HEK293 (cell line): ENCODE data around the gene ADCY6.

ENCODE experiments used
- CTCF ChIP-seq: fragments of 450-650 bp; formaldehyde crosslinking; IDR thresholded peaks from 2 replicates; pipeline ENCODE4 v1.5.1; 2016; ENCODE audit warnings: missing biosample characterization, missing genetic modification characterization
- GFI1B ChIP-seq: fragments of 450-650 bp; formaldehyde crosslinking; IDR thresholded peaks from 2 replicates; pipeline ENCODE4 v1.5.1; 2016; ENCODE audit warnings: missing biosample characterization, missing genetic modification characterization
- GLI4 ChIP-seq: fragments of 450-650 bp; formaldehyde crosslinking; IDR thresholded peaks from 2 replicates; pipeline ENCODE4 v1.5.1; 2016; ENCODE audit warnings: missing biosample characterization, missing genetic modification characterization
- KLF7 ChIP-seq: fragments of 450-650 bp; formaldehyde crosslinking; IDR thresholded peaks from 2 replicates; pipeline ENCODE4 v1.5.1; 2016; ENCODE audit warnings: missing biosample characterization, missing genetic modification characterization, borderline replicate concordance
- PATZ1 ChIP-seq: fragments of 450-650 bp; formaldehyde crosslinking; IDR thresholded peaks from 2 replicates; pipeline ENCODE4 v1.5.1; 2016; ENCODE audit warnings: missing biosample characterization, missing genetic modification characterization
- PRDM1 ChIP-seq: fragments of 450-650 bp; formaldehyde crosslinking; IDR thresholded peaks from 2 replicates; pipeline ENCODE4; 2016; ENCODE audit warnings: missing biosample characterization, missing genetic modification characterization
- SALL2 ChIP-seq: fragments of 450-650 bp; formaldehyde crosslinking; IDR thresholded peaks from 2 replicates; pipeline ENCODE4 v1.5.0; 2017; ENCODE audit warnings: missing biosample characterization, mild to moderate bottlenecking, missing genetic modification characterization, borderline replicate concordance
- WT1 ChIP-seq: fragments of 450-650 bp; formaldehyde crosslinking; IDR thresholded peaks from 2 replicates; pipeline ENCODE4 v1.5.1; 2016; ENCODE audit warnings: missing biosample characterization, missing genetic modification characterization
- ZBTB11 ChIP-seq: fragments of 450-650 bp; formaldehyde crosslinking; conservative IDR thresholded peaks from 2 replicates; pipeline ENCODE4 v1.5.1; 2016; ENCODE audit warnings: low read depth, missing biosample characterization, missing genetic modification characterization
- ZBTB7A ChIP-seq: fragments of 450-650 bp; formaldehyde crosslinking; IDR thresholded peaks from 2 replicates; pipeline ENCODE4 v1.5.1; 2016; ENCODE audit warnings: low read depth, missing biosample characterization, missing genetic modification characterization
- ZNF112 ChIP-seq: fragments of 450-650 bp; formaldehyde crosslinking; IDR thresholded peaks from 2 replicates; pipeline ENCODE4 v1.5.0; 2017; ENCODE audit warnings: missing biosample characterization, missing genetic modification characterization
- ZNF133 ChIP-seq: fragments of 450-650 bp; formaldehyde crosslinking; IDR thresholded peaks from 2 replicates; pipeline ENCODE4 v1.5.1; 2016; ENCODE audit warnings: missing biosample characterization, missing genetic modification characterization
- ZNF214 ChIP-seq: fragments of 450-650 bp; formaldehyde crosslinking; IDR thresholded peaks from 2 replicates; pipeline ENCODE4 v1.5.1; 2017; ENCODE audit warnings: missing biosample characterization, mild to moderate bottlenecking, missing genetic modification characterization, borderline replicate concordance
- ZNF280D ChIP-seq: fragments of 450-650 bp; formaldehyde crosslinking; IDR thresholded peaks from 2 replicates; pipeline ENCODE4 v1.5.1; 2016; ENCODE audit warnings: missing biosample characterization, missing genetic modification characterization
- ZNF292 ChIP-seq: fragments of 450-650 bp; formaldehyde crosslinking; IDR thresholded peaks from 2 replicates; pipeline ENCODE4 v1.5.1; 2016; ENCODE audit warnings: low read depth, missing biosample characterization, missing genetic modification characterization, borderline replicate concordance
- ZNF354C ChIP-seq: fragments of 450-650 bp; formaldehyde crosslinking; IDR thresholded peaks from 2 replicates; pipeline ENCODE4 v1.5.1; 2016; ENCODE audit warnings: missing biosample characterization, missing genetic modification characterization, low read depth, borderline replicate concordance
- ZNF423 ChIP-seq: fragments of 450-650 bp; formaldehyde crosslinking; IDR thresholded peaks from 2 replicates; pipeline ENCODE4 v1.5.1; 2016; ENCODE audit warnings: missing biosample characterization, missing genetic modification characterization
- ZNF514 ChIP-seq: fragments of 450-650 bp; formaldehyde crosslinking; IDR thresholded peaks from 2 replicates; pipeline ENCODE4 v1.5.1; 2016; ENCODE audit warnings: missing biosample characterization, missing genetic modification characterization
- ZNF580 ChIP-seq: fragments of 450-650 bp; formaldehyde crosslinking; IDR thresholded peaks from 2 replicates; pipeline ENCODE4 v1.5.1; 2016; ENCODE audit warnings: missing biosample characterization, missing genetic modification characterization
- ZNF623 ChIP-seq: fragments of 450-650 bp; formaldehyde crosslinking; IDR thresholded peaks from 2 replicates; pipeline ENCODE4 v1.5.1; 2016; ENCODE audit warnings: missing biosample characterization, missing genetic modification characterization
- ZNF624 ChIP-seq: fragments of 450-650 bp; formaldehyde crosslinking; IDR thresholded peaks from 2 replicates; pipeline ENCODE4 v1.5.1; 2017; ENCODE audit warnings: missing biosample characterization, missing genetic modification characterization
- ZSCAN30 ChIP-seq: fragments of 450-650 bp; IDR thresholded peaks from 2 replicates; pipeline ENCODE4 v1.5.1; 2018; ENCODE audit warnings: missing biosample characterization, mild to moderate bottlenecking, missing genetic modification characterization, moderate library complexity
- ZXDB ChIP-seq: fragments of 450-650 bp; formaldehyde crosslinking; IDR thresholded peaks from 2 replicates; pipeline ENCODE4 v1.5.1; 2016; ENCODE audit warnings: missing biosample characterization, missing genetic modification characterization
- TF ChIP-seq, protein P1 (sequence below): fragments of 450-650 bp; formaldehyde crosslinking; IDR thresholded peaks from 2 replicates; pipeline ENCODE4 v1.5.1; 2016; ENCODE audit warnings: missing biosample characterization, missing genetic modification characterization
- TF ChIP-seq, protein P2 (sequence below): fragments of 450-650 bp; formaldehyde crosslinking; IDR thresholded peaks from 2 replicates; pipeline ENCODE4 v1.5.1; 2016; ENCODE audit warnings: missing biosample characterization, missing genetic modification characterization

The ADCY6 gene

DNA sequence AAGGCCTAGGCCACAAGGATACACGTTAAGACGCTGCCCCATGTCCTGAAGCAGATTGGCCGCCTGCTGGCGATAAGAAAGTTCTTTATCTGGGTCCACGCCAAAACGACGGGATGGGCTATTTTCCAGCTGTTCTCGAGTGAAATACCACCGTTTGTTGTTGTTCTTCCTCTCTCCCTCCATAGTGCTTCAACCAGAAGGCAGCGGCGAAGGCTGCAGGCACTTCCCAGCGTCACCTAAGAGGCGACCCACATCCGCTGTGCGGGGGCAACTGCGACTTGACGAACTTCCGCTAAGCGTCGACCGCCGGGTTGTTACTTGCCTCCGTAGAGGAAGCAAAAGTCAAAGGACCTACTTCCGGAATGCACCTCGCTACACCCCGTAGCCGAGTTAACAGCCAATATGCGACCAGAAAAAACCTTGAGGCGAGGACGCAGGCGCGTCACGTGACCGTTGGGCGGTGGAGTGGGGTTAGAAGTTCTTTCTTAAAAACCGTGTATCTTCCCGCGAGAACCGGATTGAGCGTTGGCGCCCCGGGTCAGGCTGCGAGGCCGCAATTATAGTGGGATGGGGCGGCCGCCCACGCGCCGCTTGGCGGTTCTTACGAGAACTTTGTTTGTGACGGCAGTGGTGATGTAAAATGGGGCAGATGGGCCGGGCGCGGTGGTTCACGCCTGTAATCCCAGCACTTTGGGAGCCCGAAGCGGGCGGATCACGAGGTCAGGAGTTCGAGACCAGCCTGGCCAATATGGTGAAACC is 72.2 kb downstream of the ADCY6 start, which contains the start of gene CCNT1 (continued):
- TF ChIP-seq PATZ1 (tag by site-specific recombination) (peak; percentile 92), ZNF133 (peak; percentile 38; the same call in 1 of the 2 replicates), ZNF423 (tag by site-specific recombination) (no peak), ZSCAN30 (tag by site-specific recombination) (peak; percentile 71), ZBTB7A (tag by site-specific recombination) (peak; percentile 92), ZNF214 (tag by site-specific recombination) (no peak), ZNF292 (tag by site-specific recombination) (no peak), ZNF354C (tag by site-specific recombination) (no peak), WT1 (peak; percentile 60; the same call in 1 of the 2 replicates), SALL2 (tag by site-specific recombination) (no peak), ZXDB (tag by site-specific recombination) (peak; percentile 97), ZNF112 (tag by site-specific recombination) (no peak), ZNF514 (no peak), ZNF280D (tag by site-specific recombination) (no peak), ZNF624 (tag by site-specific recombination) (no peak; the same call in 1 of the 2 replicates), CTCF (tag by site-specific recombination) (peak; percentile 80), ZNF623 (no peak), GLI4 (tag by site-specific recombination) (peak; percentile 60; the same call in 1 of the 2 replicates), GFI1B (tag by site-specific recombination) (peak; percentile 60; the same call in 1 of the 2 replicates), KLF7 (tag by site-specific recombination) (peak; percentile 95), ZNF580 (tag by site-specific recombination) (peak; percentile 94), ZBTB11 (tag by site-specific recombination) (peak; percentile 98), PRDM1 (no peak)
- TF ChIP-seq, protein P1, sequence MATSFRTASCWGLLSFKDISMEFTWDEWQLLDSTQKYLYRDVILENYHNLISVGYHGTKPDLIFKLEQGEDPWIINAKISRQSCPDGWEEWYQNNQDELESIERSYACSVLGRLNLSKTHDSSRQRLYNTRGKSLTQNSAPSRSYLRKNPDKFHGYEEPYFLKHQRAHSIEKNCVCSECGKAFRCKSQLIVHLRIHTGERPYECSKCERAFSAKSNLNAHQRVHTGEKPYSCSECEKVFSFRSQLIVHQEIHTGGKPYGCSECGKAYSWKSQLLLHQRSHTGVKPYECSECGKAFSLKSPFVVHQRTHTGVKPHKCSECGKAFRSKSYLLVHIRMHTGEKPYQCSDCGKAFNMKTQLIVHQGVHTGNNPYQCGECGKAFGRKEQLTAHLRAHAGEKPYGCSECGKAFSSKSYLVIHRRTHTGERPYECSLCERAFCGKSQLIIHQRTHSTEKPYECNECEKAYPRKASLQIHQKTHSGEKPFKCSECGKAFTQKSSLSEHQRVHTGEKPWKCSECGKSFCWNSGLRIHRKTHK: no peak
- TF ChIP-seq, protein P2, sequence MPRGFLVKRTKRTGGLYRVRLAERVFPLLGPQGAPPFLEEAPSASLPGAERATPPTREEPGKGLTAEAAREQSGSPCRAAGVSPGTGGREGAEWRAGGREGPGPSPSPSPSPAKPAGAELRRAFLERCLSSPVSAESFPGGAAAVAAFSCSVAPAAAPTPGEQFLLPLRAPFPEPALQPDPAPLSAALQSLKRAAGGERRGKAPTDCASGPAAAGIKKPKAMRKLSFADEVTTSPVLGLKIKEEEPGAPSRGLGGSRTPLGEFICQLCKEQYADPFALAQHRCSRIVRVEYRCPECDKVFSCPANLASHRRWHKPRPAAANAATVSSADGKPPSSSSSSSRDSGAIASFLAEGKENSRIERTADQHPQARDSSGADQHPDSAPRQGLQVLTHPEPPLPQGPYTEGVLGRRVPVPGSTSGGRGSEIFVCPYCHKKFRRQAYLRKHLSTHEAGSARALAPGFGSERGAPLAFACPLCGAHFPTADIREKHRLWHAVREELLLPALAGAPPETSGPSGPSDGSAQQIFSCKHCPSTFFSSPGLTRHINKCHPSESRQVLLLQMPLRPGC (tag by site-specific recombination): peak; percentile 59
